ENCODE measurements around the gene RITA1. TPM values are rescaled to one million over a fixed set of nuclear protein-coding genes. Genes with fewer than 3 reads are reported as not detected.

The RITA1 gene
- total RNA-seq, 1 experiment from 2014 or later, result 71.6 TPM

DNA sequence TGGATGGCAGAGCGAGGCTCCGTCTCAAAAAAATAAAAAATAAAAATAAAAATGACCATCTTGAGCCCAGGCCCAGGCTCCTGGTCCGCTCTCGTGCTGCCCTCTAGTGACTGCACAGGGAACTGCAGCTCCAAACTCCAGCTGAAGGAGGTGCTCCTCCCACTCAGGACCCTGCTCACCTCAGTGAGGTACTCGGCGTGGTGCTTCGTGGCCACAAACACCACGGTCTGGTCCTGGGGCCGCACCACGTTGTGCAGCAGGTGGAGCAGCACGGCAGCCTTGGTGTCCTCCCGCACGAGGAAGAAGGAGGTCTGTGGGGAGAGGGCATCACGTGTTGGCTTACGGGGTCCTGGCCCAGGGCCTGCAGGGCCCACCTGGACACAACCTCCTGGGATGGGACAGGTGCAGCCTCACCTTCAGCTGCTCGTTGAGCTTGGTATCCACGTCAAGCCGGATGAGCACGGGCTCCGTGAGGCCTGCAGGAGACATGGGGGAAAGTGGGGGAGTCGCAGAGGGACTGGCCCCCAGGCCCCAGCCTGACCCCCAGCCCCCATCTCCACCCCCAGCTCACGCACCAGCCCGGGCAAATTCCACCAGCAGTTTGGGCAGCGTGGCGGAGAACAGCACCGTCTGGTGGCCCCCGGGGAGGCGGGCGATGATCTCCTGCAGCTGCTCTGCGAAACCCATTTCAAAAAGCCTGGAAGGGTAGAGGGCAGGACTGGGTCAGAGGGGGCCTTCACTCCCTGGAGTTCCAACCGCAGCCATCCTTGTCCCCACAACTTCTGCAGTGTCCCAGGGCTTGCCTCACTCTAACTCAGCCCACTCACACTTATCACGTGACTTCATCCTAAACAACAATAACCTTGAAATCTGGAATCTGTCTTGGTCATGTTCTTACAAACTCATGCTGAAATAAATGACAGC lies 10.8 kb upstream of the RITA1 start:
- H3K27ac ChIP-seq (ENCODE audit: low read length), result no peak overlapping the region
- ChIA-PET CTCF (interaction anchor here (1.0 kb wide), 2 partner anchors 22 to 182 kb away, joined by 3 to 6 read pairs; no protein-coding TSS in a partner anchor), POLR2A (ENCODE audit: unreplicated experiment) (interaction anchor here (0.7 kb wide), 1 partner anchor 152 kb away, joined by 8 read pairs; no protein-coding TSS in a partner anchor)
- H3F3A ChIP-seq (ENCODE audit: low read length, unreplicated experiment), result no peaks in the 10 kb centered on the region
- intact Hi-C loops (cut with micrococcal nuclease), result loop anchor here (1.0 kb wide), 1 partner anchor 126 kb away; no protein-coding TSS in a partner anchor
- no TSS peak for BruUV-seq (replicated peaks)
- no peaks in the 10 kb centered on the region for H3K4me1 ChIP-seq (ENCODE audit: insufficient read depth, low read length)
- H2AFZ ChIP-seq (ENCODE audit: low read length), result no peak overlapping the region
- no peak overlapping the region for H3K4me3 ChIP-seq (ENCODE audit: low read length)
- 0 out of 2 replicates have a peak, but pooled peaks cover 4% of the 10 kb centered on the region for H4K20me1 ChIP-seq (ENCODE audit: low read length)
- H3K9ac ChIP-seq (ENCODE audit: low read length), result no peak overlapping the region
- no peaks in the 10 kb centered on the region for H3K9me3 ChIP-seq (ENCODE audit: low read length)
- H3K9me2 ChIP-seq (replicated peaks; ENCODE audit: low read length), result no peaks in the 10 kb centered on the region
- TF ChIP-seq, protein P1, sequence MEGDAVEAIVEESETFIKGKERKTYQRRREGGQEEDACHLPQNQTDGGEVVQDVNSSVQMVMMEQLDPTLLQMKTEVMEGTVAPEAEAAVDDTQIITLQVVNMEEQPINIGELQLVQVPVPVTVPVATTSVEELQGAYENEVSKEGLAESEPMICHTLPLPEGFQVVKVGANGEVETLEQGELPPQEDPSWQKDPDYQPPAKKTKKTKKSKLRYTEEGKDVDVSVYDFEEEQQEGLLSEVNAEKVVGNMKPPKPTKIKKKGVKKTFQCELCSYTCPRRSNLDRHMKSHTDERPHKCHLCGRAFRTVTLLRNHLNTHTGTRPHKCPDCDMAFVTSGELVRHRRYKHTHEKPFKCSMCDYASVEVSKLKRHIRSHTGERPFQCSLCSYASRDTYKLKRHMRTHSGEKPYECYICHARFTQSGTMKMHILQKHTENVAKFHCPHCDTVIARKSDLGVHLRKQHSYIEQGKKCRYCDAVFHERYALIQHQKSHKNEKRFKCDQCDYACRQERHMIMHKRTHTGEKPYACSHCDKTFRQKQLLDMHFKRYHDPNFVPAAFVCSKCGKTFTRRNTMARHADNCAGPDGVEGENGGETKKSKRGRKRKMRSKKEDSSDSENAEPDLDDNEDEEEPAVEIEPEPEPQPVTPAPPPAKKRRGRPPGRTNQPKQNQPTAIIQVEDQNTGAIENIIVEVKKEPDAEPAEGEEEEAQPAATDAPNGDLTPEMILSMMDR (conservative IDR thresholded peaks at IDR 0.05; ENCODE audit: low read depth, low read length), result peak; percentile 96
- TF ChIP-seq EZH2phosphoT487 (IDR thresholded peaks at IDR 0.05; ENCODE audit: borderline replicate concordance, low read length) (no peak), EZH2 (IDR thresholded peaks at IDR 0.05; ENCODE audit: low read length, unreplicated experiment) (no peak)
- peak; percentile 94 for ATAC-seq
- H3K27me3 ChIP-seq (ENCODE audit: low read length), result no peaks in the 10 kb centered on the region
- H3K79me2 ChIP-seq (ENCODE audit: low read length), result no peaks in the 10 kb centered on the region; the same call in 1 of the 2 replicates
- peak; percentile 89 for DNase-seq
- no peak overlapping the region for H3K4me2 ChIP-seq (ENCODE audit: low read length)
- peaks cover 82% of the 10 kb centered on the region for H3K36me3 ChIP-seq (ENCODE audit: low read depth, low read length)

DNA sequence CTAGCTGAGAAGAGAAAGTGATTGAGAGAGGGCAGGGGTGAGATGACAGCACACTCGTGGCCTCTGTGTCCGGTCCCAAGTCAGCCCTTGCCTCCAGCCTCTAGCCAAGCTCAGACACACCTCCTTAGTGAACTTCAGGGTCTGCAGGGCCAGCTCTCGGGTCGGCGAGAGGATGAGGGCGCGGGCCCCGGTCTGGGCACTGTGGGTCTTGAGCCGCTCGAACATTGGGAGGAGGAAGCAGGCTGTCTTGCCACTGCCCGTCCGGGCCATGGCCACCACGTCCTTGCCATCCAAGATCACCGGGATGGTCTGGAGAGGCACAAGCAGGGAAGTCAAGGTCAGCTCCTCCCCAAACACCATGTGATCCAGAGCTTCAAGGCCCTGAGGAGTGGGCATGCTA lies 6.5 kb upstream of the RITA1 start:
- Histone ChIP-seq H2AFZ (ENCODE audit: low read length) (no peak overlapping the region), H3K9ac (ENCODE audit: low read length) (no peak overlapping the region), H3K4me3 (ENCODE audit: low read length) (no peak overlapping the region), H4K20me1 (ENCODE audit: low read length) (peaks cover 28% of the 10 kb centered on the region), H3K9me3 (ENCODE audit: low read length) (no peaks in the 10 kb centered on the region), H3K27ac (ENCODE audit: low read length) (no peak overlapping the region), H3K9me2 (replicated peaks; ENCODE audit: low read length) (no peaks in the 10 kb centered on the region), H3F3A (ENCODE audit: low read length, unreplicated experiment) (no peaks in the 10 kb centered on the region), H3K27me3 (ENCODE audit: low read length) (no peaks in the 10 kb centered on the region), H3K4me2 (ENCODE audit: low read length) (no peak overlapping the region), H3K4me1 (ENCODE audit: insufficient read depth, low read length) (peaks cover 9% of the 10 kb centered on the region), H3K36me3 (ENCODE audit: low read depth, low read length) (peaks cover 63% of the 10 kb centered on the region), H3K79me2 (ENCODE audit: low read length) (peaks cover 42% of the 10 kb centered on the region)
- no peak for ATAC-seq
- CTCF ChIA-PET, result no interaction called here
- BruUV-seq (replicated peaks), result no TSS peak
- intact Hi-C loops (cut with micrococcal nuclease), result no loop called here
- TF ChIP-seq EZH2phosphoT487 (IDR thresholded peaks at IDR 0.05; ENCODE audit: borderline replicate concordance, low read length) (no peak), EZH2 (IDR thresholded peaks at IDR 0.05; ENCODE audit: low read length, unreplicated experiment) (no peak)
- TF ChIP-seq, protein P1 (conservative IDR thresholded peaks at IDR 0.05; ENCODE audit: low read depth, low read length), result no peak
- POLR2A ChIA-PET (ENCODE audit: unreplicated experiment), result no interaction called here
- no peak for DNase-seq

DNA sequence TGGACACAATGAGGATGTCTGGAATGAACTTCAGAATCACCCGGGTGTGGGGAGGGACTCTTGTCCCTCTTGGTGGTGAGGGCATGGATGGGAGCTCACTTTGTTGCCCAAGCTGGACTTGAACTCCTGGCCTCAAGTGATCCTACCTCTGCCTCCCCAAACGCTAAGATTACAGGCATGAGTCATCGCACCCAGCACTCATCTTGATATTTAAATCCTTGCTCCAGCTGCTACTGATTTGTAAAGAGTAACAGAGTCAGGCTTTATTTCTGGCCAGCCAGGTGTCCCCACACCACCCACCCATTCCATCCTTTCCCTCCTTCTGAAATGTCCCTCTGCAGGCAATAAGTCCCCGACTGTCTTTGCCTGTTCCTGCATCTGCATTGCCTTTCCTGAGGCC lies 5.2 kb upstream of the RITA1 start:
- TF ChIP-seq, protein P1 (conservative IDR thresholded peaks at IDR 0.05; ENCODE audit: low read depth, low read length), result no peak
- TF ChIP-seq EZH2 (IDR thresholded peaks at IDR 0.05; ENCODE audit: low read length, unreplicated experiment) (no peak), EZH2phosphoT487 (IDR thresholded peaks at IDR 0.05; ENCODE audit: borderline replicate concordance, low read length) (no peak)
- ATAC-seq (no peak), DNase-seq (no peak)
- Histone ChIP-seq H3K4me2 (ENCODE audit: low read length) (no peak overlapping the region), H3F3A (ENCODE audit: low read length, unreplicated experiment) (no peaks in the 10 kb centered on the region), H3K9me2 (replicated peaks; ENCODE audit: low read length) (no peaks in the 10 kb centered on the region), H3K9me3 (ENCODE audit: low read length) (no peaks in the 10 kb centered on the region), H3K27ac (ENCODE audit: low read length) (no peak overlapping the region), H2AFZ (ENCODE audit: low read length) (no peak overlapping the region), H3K4me1 (ENCODE audit: insufficient read depth, low read length) (peaks cover 9% of the 10 kb centered on the region), H3K36me3 (ENCODE audit: low read depth, low read length) (peaks cover 56% of the 10 kb centered on the region), H3K9ac (ENCODE audit: low read length) (no peak overlapping the region), H3K79me2 (ENCODE audit: low read length) (peaks cover 54% of the 10 kb centered on the region), H3K4me3 (ENCODE audit: low read length) (no peak overlapping the region), H4K20me1 (ENCODE audit: low read length) (peaks cover 32% of the 10 kb centered on the region), H3K27me3 (ENCODE audit: low read length) (no peaks in the 10 kb centered on the region)
- ChIA-PET CTCF (no interaction called here), POLR2A (ENCODE audit: unreplicated experiment) (no interaction called here)
- intact Hi-C loops (cut with micrococcal nuclease), result no loop called here
- BruUV-seq (replicated peaks), result no TSS peak

Measured in PC-3 (cell line).